GM19397 (cell line): Measurements from ENCODE around the gene UNC13D.
"Not testable (repeated sequence)": the region's sequence is repeated elsewhere in the genome, so short reads cannot be mapped to it uniquely, and the experiment has no call there.

Experiments
- ATAC-seq: cut with Tn5 transposase; IDR thresholded peaks from one replicate; pipeline ENCODE4 v1.9.1; 2021; ENCODE audit warnings: mild to moderate bottlenecking, moderate library complexity; ENCODE audit not compliant: unreplicated experiment

The UNC13D gene

GRCh38 chr17:75807861-75808260 is 36.3 kb downstream of the UNC13D start:
- ATAC-seq: no peak

- no peak for ATAC-seq
Observed at GRCh38 chr17:75806822-75807500, 37.2 kb downstream of the UNC13D start.

- no peak for ATAC-seq
Observed at GRCh38 chr17:75803883-75804282, 40.3 kb downstream of the UNC13D start.

GRCh38 chr17:75799402-75799801 is 44.8 kb downstream of the UNC13D start:
- no peak for ATAC-seq

- ATAC-seq: no peak
Observed at GRCh38 chr17:75795820-75796607, 48.2 kb downstream of the UNC13D start.

- no peak for ATAC-seq
Observed at GRCh38 chr17:75793460-75793859, 50.7 kb downstream of the UNC13D start.

- ATAC-seq: no peak
Observed at GRCh38 chr17:75791254-75791653, 53.0 kb downstream of the UNC13D start.

GRCh38 chr17:75785016-75785890 is 59.0 kb downstream of the UNC13D start:
- ATAC-seq: peak; percentile 67

- ATAC-seq: peak; percentile 60
Observed at GRCh38 chr17:75784473-75785015, 59.7 kb downstream of the UNC13D start, which contains the start of gene UNK. Gene UNK, plus strand, starts transcription at chr17:75784806. Its CDS starts 75 bp downstream, at chr17:75784881.

GRCh38 chr17:75783803-75784472 is 60.3 kb downstream of the UNC13D start:
- ATAC-seq: peak; percentile 2

- no peak for ATAC-seq
Observed at GRCh38 chr17:75783069-75783783, 61.0 kb downstream of the UNC13D start.

GRCh38 chr17:75779987-75780889 is 64.0 kb downstream of the UNC13D start:
- ATAC-seq: no peak

GRCh38 chr17:75779250-75779986 is 64.8 kb downstream of the UNC13D start:
- peak; percentile 67 for ATAC-seq

GRCh38 chr17:75778861-75779249 is 65.3 kb downstream of the UNC13D start:
- peak; percentile 8 for ATAC-seq

GRCh38 chr17:75778066-75778860 is 65.9 kb downstream of the UNC13D start:
- not testable (repeated sequence) for ATAC-seq

- no peak for ATAC-seq
Observed at GRCh38 chr17:75777296-75777922, 66.8 kb downstream of the UNC13D start.
